ENCODE results near the gene GRM6.

Gene GRM6

DNA sequence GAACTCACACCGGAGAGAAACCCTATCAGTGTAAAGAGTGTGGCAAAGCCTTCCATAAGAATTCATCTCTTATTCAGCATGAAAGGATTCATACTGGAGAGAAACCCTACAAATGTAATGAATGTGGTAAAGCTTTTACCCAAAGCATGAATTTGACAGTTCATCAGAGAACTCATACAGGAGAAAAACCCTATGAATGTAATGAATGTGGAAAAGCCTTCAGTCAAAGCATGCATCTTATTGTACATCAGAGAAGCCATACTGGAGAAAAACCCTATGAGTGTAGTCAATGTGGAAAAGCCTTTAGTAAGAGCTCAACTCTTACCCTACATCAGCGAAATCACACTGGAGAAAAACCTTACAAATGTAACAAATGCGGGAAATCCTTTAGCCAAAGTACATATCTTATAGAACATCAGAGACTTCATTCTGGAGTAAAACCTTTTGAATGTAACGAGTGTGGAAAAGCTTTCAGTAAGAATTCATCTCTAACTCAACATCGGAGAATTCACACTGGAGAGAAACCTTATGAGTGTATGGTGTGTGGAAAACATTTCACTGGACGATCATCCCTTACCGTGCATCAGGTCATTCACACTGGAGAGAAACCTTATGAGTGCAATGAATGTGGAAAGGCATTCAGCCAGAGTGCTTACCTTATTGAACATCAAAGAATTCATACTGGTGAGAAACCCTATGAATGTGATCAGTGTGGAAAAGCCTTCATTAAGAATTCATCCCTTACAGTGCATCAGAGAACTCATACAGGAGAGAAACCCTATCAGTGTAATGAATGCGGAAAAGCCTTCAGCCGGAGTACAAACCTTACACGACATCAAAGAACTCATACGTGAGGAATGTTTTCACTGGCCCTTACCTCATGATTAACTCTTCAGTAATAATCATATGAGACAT lies 63.0 kb downstream of the GRM6 start:
- Mint-ChIP-seq H3K9me3 (peaks cover 79% of the 10 kb centered on the region), H3K4me1 (ENCODE audit: low read depth) (no peaks in the 10 kb centered on the region), H3K36me3 (ENCODE audit: low read depth) (peaks cover 2% of the 10 kb centered on the region), H3K27ac (no peak overlapping the region), H3K4me3 (no peak overlapping the region), H3K27me3 (ENCODE audit: low read depth) (no peaks in the 10 kb centered on the region)

Measured in T-helper 1 cell treated with Interleukin-12 subunit alpha and Interleukin-12 subunit beta and Interleukin-4 antibody, amounts not matched to agents 30 μg/mL and 1 μg/mL, for 36 hours (primary cell).